CD4-positive, alpha-beta T cell (primary cell): ENCODE measurements around the gene ZNF586. TPM values are rescaled to one million over a fixed set of nuclear protein-coding genes. Genes with fewer than 3 reads are reported as not detected.

ENCODE experiments used
- ATAC-seq: fragments of 200-7000 bp; cut with Tn5 transposase; one replicate; pipeline ENCODE4 v1.10.0; 2022; ENCODE audit warnings: mild to moderate bottlenecking; ENCODE audit not compliant: poor library complexity
- CTCF ChIA-PET: fragments of 350-600 bp; sonication (Branson Sonifier 250); formaldehyde crosslinking; loops from one replicate; lab custom pipeline; 2021; ENCODE audit warnings: antibody characterized with exemption, inconsistent platforms; lab: Charles Lee
- POLR2A ChIA-PET: fragments of 350-600 bp; sonication (Branson Sonifier 250); formaldehyde crosslinking; loops from one replicate; lab custom pipeline; 2021; ENCODE audit warnings: antibody characterized with exemption, inconsistent platforms; lab: Charles Lee
- DNase-seq, 14 experiments: peaks; one replicate each; pipeline ENCODE4 v3.0.0-alpha.2; 2013 to 2020; ENCODE audit warnings: mixed read lengths in 2 of 14
- H3K27ac ChIP-seq, 2 donors: one replicate each; pipeline versions ENCODE4 v1.5.1 to v1.7.0; 2013; ENCODE audit warnings: low read length in 2 of 2, low read depth in 1 of 2, mild to moderate bottlenecking in 1 of 2
- H3K27me3 ChIP-seq, 2 experiments: 1 replicate in 1 of 2; 2 replicates in 1 of 2; pipeline versions ENCODE4 v1.6.1 to v1.7.0; 2013; ENCODE audit warnings: low read length in 2 of 2, control low read depth in 1 of 2, mild to moderate bottlenecking in 1 of 2, moderate library complexity in 1 of 2; ENCODE audit not compliant: insufficient read depth in 2 of 2, control insufficient read depth in 1 of 2
- H3K36me3 ChIP-seq: one replicate; pipeline ENCODE4 v1.6.1; 2013; ENCODE audit warnings: low read length, control low read depth; ENCODE audit not compliant: insufficient read depth
- H3K4me1 ChIP-seq: one replicate; pipeline ENCODE4 v1.6.1; 2013; ENCODE audit warnings: low read length, control low read depth; ENCODE audit not compliant: insufficient read depth
- H3K4me3 ChIP-seq: one replicate; pipeline ENCODE4 v1.5.1; 2013; ENCODE audit warnings: mild to moderate bottlenecking, low read length, moderate library complexity
- H3K9me3 ChIP-seq, 2 experiments: 1 replicate in 1 of 2; 2 replicates in 1 of 2; pipeline versions ENCODE4 v1.6.1 to v1.7.0; 2013; ENCODE audit warnings: low read length in 2 of 2, mild to moderate bottlenecking in 2 of 2, control low read depth in 1 of 2, moderate library complexity in 1 of 2; ENCODE audit not compliant: control insufficient read depth in 1 of 2, insufficient read depth in 1 of 2
- H3K27ac Mint-ChIP-seq: one replicate; pipeline ENCODE4 v1.8.0; 2020; ENCODE audit warnings: mixed read lengths
- H3K27me3 Mint-ChIP-seq: one replicate; pipeline ENCODE4 v1.8.0; 2021; ENCODE audit warnings: mixed read lengths
- H3K36me3 Mint-ChIP-seq: one replicate; pipeline ENCODE4 v1.8.0; 2021; ENCODE audit warnings: low read depth, mixed read lengths
- H3K4me1 Mint-ChIP-seq: one replicate; pipeline ENCODE4 v1.8.0; 2021; ENCODE audit warnings: low read depth, mixed read lengths
- H3K4me3 Mint-ChIP-seq: one replicate; pipeline ENCODE4 v1.8.0; 2020; ENCODE audit warnings: mild to moderate bottlenecking, mixed read lengths
- H3K9me3 Mint-ChIP-seq: one replicate; pipeline ENCODE4 v1.8.0; 2020; ENCODE audit warnings: mixed read lengths
- CTCF ChIP-seq: fragments of 200-600 bp; IDR thresholded peaks from one replicate; pipeline ENCODE4 v1.8.0; 2022; ENCODE audit warnings: antibody characterized with exemption, mild to moderate bottlenecking
- intact Hi-C, 2 experiments: fragments of 100-400 bp; cut with DNase I in 1 of 2; cut with micrococcal nuclease in 1 of 2; formaldehyde crosslinking; loops; one replicate each; pipeline versions ENCODE4 v1.15.1 to v1.9.0; 2023 to 2025; cut with DNase I, micrococcal nuclease
- total RNA-seq, 174 experiments: library from RNA in 2 of 174; stranded (reverse) in 2 of 174; gene quantifications; one replicate each; pipeline ENCODE4 v1.2.3 and lab custom pipeline; 2021 to 2026

ZNF586 gene
- total RNA-seq, 2 experiments from 2014 or later, result 51.1 to 53.4 TPM

- Mint-ChIP-seq H3K4me3 (peak overlapping the region; percentile 96), H3K4me1 (peaks cover 56% of the 10 kb centered on the region), H3K27ac (peak overlapping the region; percentile 92), H3K9me3 (no peaks in the 10 kb centered on the region), H3K36me3 (peaks cover 43% of the 10 kb centered on the region), H3K27me3 (no peaks in the 10 kb centered on the region)
- no peak for TF ChIP-seq CTCF
- ChIA-PET POLR2A (interaction anchor here (0.7 kb wide), 2 partner anchors 31 to 485 kb away, joined by 3 read pairs; no protein-coding TSS in a partner anchor), CTCF (interaction anchor here (1.9 kb wide), 1 partner anchor 48 kb away, joined by 10 read pairs; the partner anchor contains the start of gene ZNF586)
- Histone ChIP-seq H3K27me3 (no peaks in the 10 kb centered on the region), H3K4me1 (peaks cover 43% of the 10 kb centered on the region), H3K27ac (no peak overlapping the region), H3K9me3 (no peaks in the 10 kb centered on the region), H3K4me3 (no peak overlapping the region), H3K36me3 (no peaks in the 10 kb centered on the region)
- no peak for DNase-seq
- intact Hi-C loops, result loop anchor here (2.0 to 10.0 kb wide), 4 partner anchors 31 to 507 kb away; partner anchors contain the start of genes ZNF17 (in 1 of the 2), ZNF329 (in 1 of the 2), ZNF587 (in 1 of the 2) and ZSCAN22 (in 1 of the 2)
- ATAC-seq, result no peak
Measured at GRCh38 chr19:57817976-57818375, 48.5 kb downstream of the ZNF586 start.

DNA sequence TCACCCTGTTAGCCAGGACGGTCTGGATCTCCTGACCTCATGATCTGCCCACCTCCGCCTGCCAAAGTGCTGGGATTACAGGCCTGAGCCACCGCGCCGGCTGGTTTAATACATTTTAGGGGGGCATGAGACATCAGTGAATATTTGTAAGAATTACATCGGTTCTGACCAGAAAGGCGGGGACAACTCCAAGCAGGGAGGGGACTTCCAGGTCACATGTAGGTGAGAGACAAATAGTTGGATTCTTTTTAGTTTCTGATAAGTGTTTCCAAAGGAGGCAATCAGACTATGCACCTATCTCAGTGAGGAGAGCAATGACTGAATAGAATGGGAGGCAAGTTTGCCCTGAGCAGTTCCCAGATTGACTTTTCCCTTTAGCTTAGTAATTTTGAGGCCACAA, 48.9 kb downstream of the ZNF586 start:
- peak overlapping the region; percentile 92 for H3K27ac Mint-ChIP-seq
- H3K4me3 ChIP-seq, result no peak overlapping the region

More for the DNA sequence above, 48.9 kb downstream of the ZNF586 start:
- H3K9me3 ChIP-seq, result no peaks in the 10 kb centered on the region
- H3K4me1 Mint-ChIP-seq, result peaks cover 56% of the 10 kb centered on the region
- H3K9me3 Mint-ChIP-seq, result no peaks in the 10 kb centered on the region
- no peak overlapping the region for H3K27ac ChIP-seq
- DNase-seq, result no peak
- no peak for TF ChIP-seq CTCF
- H3K27me3 Mint-ChIP-seq, result no peaks in the 10 kb centered on the region
- H3K27me3 ChIP-seq, result no peaks in the 10 kb centered on the region
- ChIA-PET CTCF (interaction anchor here (0.6 to 1.9 kb wide), 2 partner anchors 49 to 1742 kb away, joined by 4 to 10 read pairs; partner anchors contain the start of gene ZNF586), POLR2A (interaction anchor here (0.6 to 1.7 kb wide), 11 partner anchors 18 to 621 kb away, joined by 3 to 13 read pairs (median 4); partner anchors contain the start of genes ZNF132, ZNF274, ZNF586 and ZNF587)
- H3K36me3 Mint-ChIP-seq, result peaks cover 43% of the 10 kb centered on the region
- H3K4me3 Mint-ChIP-seq, result peak overlapping the region; percentile 96
- H3K36me3 ChIP-seq, result peaks cover under 1% of the 10 kb centered on the region
- H3K4me1 ChIP-seq, result peaks cover 39% of the 10 kb centered on the region
- intact Hi-C loops, result loop anchor here (2.0 to 10.0 kb wide), 4 partner anchors 30 to 506 kb away; partner anchors contain the start of genes ZNF17 (in 1 of the 2), ZNF329 (in 1 of the 2), ZNF587 (in 1 of the 2) and ZSCAN22 (in 1 of the 2)
- no peak for ATAC-seq
